Nephron (organoid): ENCODE measurements around the gene GIGYF1.
A peak's percentile ranks its signal among the peaks of the same experiment; 100 is the strongest.

Experiments
- H3K27ac Mint-ChIP-seq, 3 experiments: 2 replicates each; pipeline ENCODE4 v1.8.0; 2020; ENCODE audit warnings: mixed read lengths in 3 of 3, mild to moderate bottlenecking in 2 of 3, moderate library complexity in 1 of 3
- H3K27me3 Mint-ChIP-seq: 2 replicates; pipeline ENCODE4 v1.8.0; 2021; ENCODE audit warnings: low read depth, mild to moderate bottlenecking, moderate library complexity, mixed read lengths
- H3K36me3 Mint-ChIP-seq: 2 replicates; pipeline ENCODE4 v1.8.0; 2020; ENCODE audit warnings: low read depth, mixed read lengths
- H3K4me1 Mint-ChIP-seq: 2 replicates; pipeline ENCODE4 v1.8.0; 2020; ENCODE audit warnings: mixed read lengths
- H3K4me3 Mint-ChIP-seq, 3 experiments: 2 replicates each; pipeline ENCODE4 v1.8.0; 2020; ENCODE audit warnings: mild to moderate bottlenecking in 3 of 3, mixed read lengths in 3 of 3, moderate library complexity in 2 of 3
- H3K9me3 Mint-ChIP-seq: 2 replicates; pipeline ENCODE4 v1.8.0; 2020; ENCODE audit warnings: mixed read lengths
- TF ChIP-seq, protein P1 (sequence below), 3 experiments: fragments of 200-600 bp; sonication (generic); IDR thresholded peaks; one replicate each; pipeline ENCODE4 v1.5.0; 2021; ENCODE audit warnings: antibody characterized with exemption in 3 of 3; ENCODE audit not compliant: unreplicated experiment in 3 of 3

GIGYF1 gene

DNA sequence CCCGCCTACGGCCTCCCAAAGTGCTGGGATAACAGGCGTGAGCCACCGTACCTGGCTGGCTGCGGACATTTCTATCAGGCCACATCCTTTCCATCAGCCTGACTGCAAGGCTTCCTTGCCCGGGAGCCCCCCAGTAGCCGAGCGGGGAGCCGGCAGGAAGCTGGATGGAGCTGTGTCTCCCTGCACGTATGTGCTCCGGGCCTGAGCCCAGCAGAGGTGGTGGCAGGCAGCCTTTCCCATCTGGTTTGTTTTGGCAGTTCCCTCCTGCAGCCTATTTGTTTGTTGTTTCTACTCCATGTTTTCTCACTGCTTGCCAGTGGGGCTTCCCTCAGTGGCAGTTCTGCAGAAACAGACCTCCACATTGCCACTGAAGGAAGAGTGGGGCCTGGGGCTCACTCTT is 17.3 kb upstream of the GIGYF1 start:
- Mint-ChIP-seq H3K27me3 (peaks cover under 1% of the 10 kb centered on the region), H3K4me3 (peak overlapping the region in 1 of 3 experiments; percentile 41), H3K36me3 (no peaks in the 10 kb centered on the region), H3K27ac (no peak overlapping the region), H3K9me3 (no peaks in the 10 kb centered on the region), H3K4me1 (peaks cover 7% of the 10 kb centered on the region)
- TF ChIP-seq, protein P1, sequence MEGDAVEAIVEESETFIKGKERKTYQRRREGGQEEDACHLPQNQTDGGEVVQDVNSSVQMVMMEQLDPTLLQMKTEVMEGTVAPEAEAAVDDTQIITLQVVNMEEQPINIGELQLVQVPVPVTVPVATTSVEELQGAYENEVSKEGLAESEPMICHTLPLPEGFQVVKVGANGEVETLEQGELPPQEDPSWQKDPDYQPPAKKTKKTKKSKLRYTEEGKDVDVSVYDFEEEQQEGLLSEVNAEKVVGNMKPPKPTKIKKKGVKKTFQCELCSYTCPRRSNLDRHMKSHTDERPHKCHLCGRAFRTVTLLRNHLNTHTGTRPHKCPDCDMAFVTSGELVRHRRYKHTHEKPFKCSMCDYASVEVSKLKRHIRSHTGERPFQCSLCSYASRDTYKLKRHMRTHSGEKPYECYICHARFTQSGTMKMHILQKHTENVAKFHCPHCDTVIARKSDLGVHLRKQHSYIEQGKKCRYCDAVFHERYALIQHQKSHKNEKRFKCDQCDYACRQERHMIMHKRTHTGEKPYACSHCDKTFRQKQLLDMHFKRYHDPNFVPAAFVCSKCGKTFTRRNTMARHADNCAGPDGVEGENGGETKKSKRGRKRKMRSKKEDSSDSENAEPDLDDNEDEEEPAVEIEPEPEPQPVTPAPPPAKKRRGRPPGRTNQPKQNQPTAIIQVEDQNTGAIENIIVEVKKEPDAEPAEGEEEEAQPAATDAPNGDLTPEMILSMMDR (IDR thresholded peaks at IDR 0.05; ENCODE audit: unreplicated experiment in 3 of 3) = no peak

DNA sequence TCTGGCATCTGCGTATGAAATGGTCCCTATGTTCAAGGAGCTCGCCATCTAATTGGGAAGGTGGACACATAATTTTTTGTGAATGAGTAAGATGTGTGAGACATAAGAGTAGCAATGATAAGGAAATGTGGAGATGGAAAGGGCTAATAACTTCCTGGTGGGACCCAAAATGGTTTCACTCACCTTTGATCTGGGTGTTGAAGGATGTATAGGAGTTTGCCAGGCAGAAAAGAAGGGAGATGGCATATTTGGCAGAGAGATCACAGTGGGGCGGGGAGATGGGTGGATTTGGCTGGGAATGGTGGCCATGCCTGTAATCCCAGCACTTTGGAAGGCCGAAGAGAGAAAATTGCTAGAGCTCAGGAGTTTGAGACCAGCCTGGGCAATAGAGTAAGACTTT is 16.4 kb upstream of the GIGYF1 start:
- Mint-ChIP-seq H3K36me3 (no peaks in the 10 kb centered on the region), H3K4me3 (no peak overlapping the region), H3K9me3 (no peaks in the 10 kb centered on the region), H3K27ac (no peak overlapping the region), H3K4me1 (peaks cover 7% of the 10 kb centered on the region), H3K27me3 (no peaks in the 10 kb centered on the region)
- TF ChIP-seq, protein P1 (IDR thresholded peaks at IDR 0.05; ENCODE audit: unreplicated experiment in 3 of 3) = no peak

DNA sequence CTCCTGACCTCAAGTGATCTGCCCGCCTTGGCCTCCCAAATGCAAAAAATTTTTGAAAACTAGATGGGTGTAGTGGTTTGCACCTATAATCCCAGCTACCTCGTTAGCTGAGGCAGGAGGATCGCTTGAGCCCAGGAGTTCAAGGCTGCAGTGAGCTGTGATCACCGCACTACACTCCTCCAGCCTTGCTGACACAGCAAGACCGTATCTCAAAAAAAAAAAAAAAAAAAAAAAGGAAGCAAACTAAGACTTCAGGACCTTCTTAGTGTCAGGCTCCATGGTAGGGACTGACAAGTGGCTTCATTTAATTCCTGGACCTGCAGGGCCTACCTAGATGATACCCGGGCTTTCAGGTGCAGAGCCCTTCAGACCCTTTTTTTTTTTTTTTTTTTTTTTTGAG is 14.3 kb upstream of the GIGYF1 start:
- H3K27ac Mint-ChIP-seq = no peak overlapping the region
- H3K4me3 Mint-ChIP-seq = peak overlapping the region in 2 of 3 experiments; percentile 53 to 72
- H3K36me3 Mint-ChIP-seq = no peaks in the 10 kb centered on the region
- H3K9me3 Mint-ChIP-seq = no peaks in the 10 kb centered on the region
- TF ChIP-seq, protein P1 (IDR thresholded peaks at IDR 0.05; ENCODE audit: unreplicated experiment in 3 of 3) = no peak
- peaks cover 7% of the 10 kb centered on the region for H3K4me1 Mint-ChIP-seq
- no peaks in the 10 kb centered on the region for H3K27me3 Mint-ChIP-seq

DNA sequence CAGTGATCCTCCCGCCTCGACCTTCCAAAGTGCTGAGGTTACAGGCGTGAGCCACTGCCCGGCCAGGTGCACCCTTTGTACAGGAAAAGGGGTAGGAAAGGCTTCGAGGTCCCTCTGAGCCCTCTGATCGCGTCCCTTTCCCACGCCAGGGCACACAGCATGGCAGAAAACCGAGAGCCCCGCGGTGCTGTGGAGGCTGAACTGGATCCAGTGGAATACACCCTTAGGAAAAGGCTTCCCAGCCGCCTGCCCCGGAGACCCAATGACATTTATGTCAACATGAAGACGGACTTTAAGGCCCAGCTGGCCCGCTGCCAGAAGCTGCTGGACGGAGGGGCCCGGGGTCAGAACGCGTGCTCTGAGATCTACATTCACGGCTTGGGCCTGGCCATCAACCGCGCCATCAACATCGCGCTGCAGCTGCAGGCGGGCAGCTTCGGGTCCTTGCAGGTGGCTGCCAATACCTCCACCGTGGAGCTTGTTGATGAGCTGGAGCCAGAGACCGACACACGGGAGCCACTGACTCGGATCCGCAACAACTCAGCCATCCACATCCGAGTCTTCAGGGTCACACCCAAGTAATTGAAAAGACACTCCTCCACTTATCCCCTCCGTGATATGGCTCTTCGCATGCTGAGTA is 12.7 kb upstream of the GIGYF1 start:
- Mint-ChIP-seq H3K36me3 (no peaks in the 10 kb centered on the region), H3K4me1 (peaks cover 7% of the 10 kb centered on the region), H3K27ac (peak overlapping the region; percentile 16 to 97 (median 91)), H3K9me3 (no peaks in the 10 kb centered on the region), H3K27me3 (no peaks in the 10 kb centered on the region), H3K4me3 (peak overlapping the region; percentile 98 to 99 (median 99))
- TF ChIP-seq, protein P1 (IDR thresholded peaks at IDR 0.05; ENCODE audit: unreplicated experiment in 3 of 3) = no peak

DNA sequence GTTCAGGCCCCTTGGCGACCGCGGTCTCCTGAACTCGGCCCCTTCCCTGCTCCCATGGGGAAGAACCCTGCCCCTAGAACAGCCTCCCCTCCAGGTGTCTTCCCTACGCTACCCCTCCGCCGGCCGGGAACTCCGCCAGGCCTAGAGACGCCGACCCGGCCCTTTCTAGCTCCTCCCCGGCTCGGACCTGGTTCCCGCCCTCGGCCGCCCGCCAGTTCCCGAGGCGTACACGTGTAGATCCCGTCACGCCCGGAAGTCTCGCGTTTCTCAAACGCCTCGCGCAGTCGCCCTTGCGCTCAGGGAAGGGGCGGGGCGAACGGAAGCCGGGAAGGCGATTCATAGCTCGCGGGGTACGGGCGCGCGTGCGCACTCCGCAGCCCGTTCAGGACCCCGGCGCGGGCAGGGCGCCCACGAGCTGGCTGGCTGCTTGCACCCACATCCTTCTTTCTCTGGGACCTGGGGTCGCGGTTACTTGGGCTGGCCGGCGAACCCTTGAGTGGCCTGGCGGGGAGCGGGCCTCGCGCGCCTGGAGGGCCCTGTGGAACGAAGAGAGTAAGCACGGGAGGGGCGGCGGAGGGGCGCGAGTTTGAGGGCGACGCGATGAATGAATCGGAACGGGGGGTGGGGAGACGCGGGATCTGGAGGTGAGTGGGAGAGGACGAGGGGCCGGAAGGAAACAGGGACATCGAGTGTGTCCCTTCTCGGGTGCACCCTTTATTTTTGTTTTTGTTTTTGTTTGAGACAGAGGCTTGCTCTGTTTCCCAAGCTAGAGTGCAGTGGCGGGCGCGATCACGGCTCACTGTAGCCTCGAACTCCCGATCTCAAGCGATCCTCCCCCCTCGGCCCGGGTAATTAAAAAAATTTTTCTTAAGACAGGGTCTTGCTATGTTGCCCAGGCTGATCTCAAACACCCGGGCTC is 12.0 kb upstream of the GIGYF1 start, which contains the start of gene POP7:
Gene POP7, plus strand, starts transcription at position 369 of the 919 bp plus-strand sequence. CDS start 710 bp downstream, outside the sequence.
- Mint-ChIP-seq H3K4me3 (peak within 1 kb of the TSS; percentile 98 to 99 (median 99)), H3K9me3 (no peaks in the 10 kb centered on the region), H3K4me1 (peaks cover 7% of the 10 kb centered on the region), H3K36me3 (no peaks in the 10 kb centered on the region), H3K27me3 (peaks cover 3% of the 10 kb centered on the region), H3K27ac (peak within 1 kb of the TSS; percentile 91 to 97 (median 96))
- TF ChIP-seq, protein P1 (IDR thresholded peaks at IDR 0.05; ENCODE audit: unreplicated experiment in 3 of 3) = no peak
